Neural cell (in vitro differentiated cells): ENCODE data around the gene ZNF638. TPM values are rescaled to one million over a fixed set of nuclear protein-coding genes. Genes with fewer than 3 reads are reported as not detected.

Source experiments
- H2AFZ ChIP-seq: fragments of 200-600, 300-800 bp; sonication (generic), shearing (Covaris generic); 2 replicates; pipeline ENCODE4 v1.6.0; 2014; ENCODE audit warnings: low read depth, mild to moderate bottlenecking, antibody characterized with exemption, low read length, moderate library complexity
- H3F3A ChIP-seq: fragments of 200-600 bp; shearing (Covaris generic); 2 replicates; pipeline ENCODE4 v1.6.1; 2016; ENCODE audit warnings: mild to moderate bottlenecking, moderate library complexity, mixed read lengths, antibody characterized with exemption, low read length; ENCODE audit not compliant: insufficient read depth, poor library complexity, severe bottlenecking
- H3K27ac ChIP-seq: fragments of 200-600, 300-800 bp; sonication (generic), shearing (Covaris generic); 2 replicates; pipeline ENCODE4 v1.5.1; 2014; ENCODE audit warnings: mild to moderate bottlenecking, low read length, moderate library complexity
- H3K27me3 ChIP-seq: fragments of 300-800, 200-600 bp; sonication (generic), shearing (Covaris generic); 2 replicates; pipeline ENCODE4 v1.6.0; 2014; ENCODE audit warnings: mild to moderate bottlenecking, low read depth, low read length, moderate library complexity; ENCODE audit not compliant: insufficient read depth
- H3K36me3 ChIP-seq: fragments of 300-800, 200-600 bp; sonication (generic), shearing (Covaris generic); 2 replicates; pipeline ENCODE4 v1.5.1; 2014; ENCODE audit warnings: mild to moderate bottlenecking, antibody characterized with exemption, low read length, moderate library complexity; ENCODE audit not compliant: insufficient read depth
- H3K4me2 ChIP-seq: fragments of 300-800, 200-600 bp; sonication (generic), shearing (Covaris generic); 2 replicates; pipeline ENCODE4 v1.6.0; 2014; ENCODE audit warnings: mild to moderate bottlenecking, low read length
- H3K4me3 ChIP-seq: fragments of 300-800, 200-600 bp; sonication (generic), shearing (Covaris generic); 2 replicates; pipeline ENCODE4 v1.5.1; 2014; ENCODE audit warnings: mild to moderate bottlenecking, low read length, moderate library complexity
- H3K79me2 ChIP-seq: fragments of 200-600 bp; shearing (Covaris generic); replicated peaks from 2 replicates; pipeline ENCODE4 v1.6.0; 2014; ENCODE audit warnings: mild to moderate bottlenecking, low read length, moderate library complexity; ENCODE audit not compliant: insufficient read depth
- H3K9ac ChIP-seq: fragments of 300-800, 200-600 bp; sonication (generic), shearing (Covaris generic); 2 replicates; pipeline ENCODE4 v1.6.1; 2016; ENCODE audit warnings: mild to moderate bottlenecking, low read length, mixed read lengths
- H3K9me2 ChIP-seq: fragments of 200-600 bp; shearing (Covaris generic); 2 replicates; pipeline ENCODE4 v1.6.1; 2016; ENCODE audit warnings: mild to moderate bottlenecking, low read length, mixed read lengths; ENCODE audit not compliant: insufficient read depth
- H3K9me3 ChIP-seq: fragments of 200-600, 300-800 bp; sonication (generic), shearing (Covaris generic); 2 replicates; pipeline ENCODE4 v1.6.1; 2016; ENCODE audit warnings: mild to moderate bottlenecking, mixed run types, low read length, moderate library complexity, mixed read lengths
- H4K20me1 ChIP-seq: fragments of 200-600 bp; shearing (Covaris generic); 2 replicates; pipeline ENCODE4 v1.6.1; 2016; ENCODE audit warnings: mild to moderate bottlenecking, mixed run types; ENCODE audit not compliant: insufficient read depth
- CTCF ChIP-seq: fragments of 450-650 bp; IDR thresholded peaks from 2 replicates; pipeline ENCODE4 v1.5.1; 2014; ENCODE audit warnings: antibody characterized with exemption, mild to moderate bottlenecking, moderate library complexity; ENCODE audit not compliant: poor library complexity, severe bottlenecking
- EP300 ChIP-seq: fragments of 450-650 bp; conservative IDR thresholded peaks from 2 replicates; pipeline ENCODE4 v1.6.1; 2014; ENCODE audit warnings: antibody characterized with exemption, mild to moderate bottlenecking, moderate library complexity; ENCODE audit not compliant: poor library complexity, severe bottlenecking
- EZH2 ChIP-seq: fragments of 200-600, 300-800 bp; shearing (Covaris generic), sonication (generic); IDR thresholded peaks from 2 replicates; pipeline ENCODE4 v1.6.1; 2014; ENCODE audit warnings: antibody characterized with exemption, low read length, borderline replicate concordance, mild to moderate bottlenecking; ENCODE audit not compliant: insufficient read depth, poor library complexity, severe bottlenecking
- MXI1 ChIP-seq: fragments of 450-650 bp; conservative IDR thresholded peaks from 2 replicates; pipeline ENCODE4 v1.6.1; 2014; ENCODE audit warnings: antibody characterized with exemption, mild to moderate bottlenecking; ENCODE audit not compliant: poor library complexity, severe bottlenecking
- POLR2AphosphoS5 ChIP-seq: IDR thresholded peaks from 2 replicates; pipeline ENCODE4 v1.6.1; 2012
- RAD21 ChIP-seq: fragments of 450-650 bp; conservative IDR thresholded peaks from 2 replicates; pipeline ENCODE4 v1.6.1; 2014; ENCODE audit warnings: antibody characterized with exemption, mild to moderate bottlenecking, moderate library complexity
- REST ChIP-seq: IDR thresholded peaks from 2 replicates; pipeline ENCODE4 v1.6.1; 2012; ENCODE audit warnings: borderline replicate concordance
- SMC3 ChIP-seq: fragments of 450-650 bp; conservative IDR thresholded peaks from 2 replicates; pipeline ENCODE4 v1.6.1; 2014; ENCODE audit warnings: antibody characterized with exemption, mild to moderate bottlenecking, moderate library complexity; ENCODE audit not compliant: poor library complexity
- TAF1 ChIP-seq: IDR thresholded peaks from 2 replicates; pipeline ENCODE4 v1.6.1; 2012; ENCODE audit warnings: low read depth
- polyA plus RNA-seq: library from polyadenylated mRNA; depleted of rRNA; stranded (reverse); fragments of >200 nt; gene quantifications from 2 replicates; pipeline ENCODE4 v1.2.3, GENCODE V29; 2014

Gene ZNF638
- polyA plus RNA-seq, 1 donor from 2014 or later = 308 TPM

GRCh38 chr2:71459084-71459431, 127.5 kb downstream of the ZNF638 start:
- Histone ChIP-seq H3K36me3 (no peaks in the 10 kb centered on the region), H3K4me2 (no peak overlapping the region), H3K27me3 (peaks cover 23% of the 10 kb centered on the region), H3K9me2 (no peaks in the 10 kb centered on the region), H3K4me3 (no peak overlapping the region), H3K9me3 (no peaks in the 10 kb centered on the region), H2AFZ (no peak overlapping the region), H3K79me2 (no peaks in the 10 kb centered on the region), H4K20me1 (no peaks in the 10 kb centered on the region), H3F3A (no peaks in the 10 kb centered on the region), H3K9ac (no peak overlapping the region), H3K27ac (no peak overlapping the region)
- TF ChIP-seq RAD21 = no peak
- no peak for TF ChIP-seq TAF1
- no peak for TF ChIP-seq REST
- TF ChIP-seq MXI1 = no peak
- no peak for TF ChIP-seq EP300
- TF ChIP-seq CTCF = no peak
- no peak for TF ChIP-seq SMC3
- no peak for TF ChIP-seq POLR2AphosphoS5
- TF ChIP-seq EZH2 = no peak

- Histone ChIP-seq H2AFZ (no peak overlapping the region), H3K27ac (no peak overlapping the region), H3K9me3 (no peaks in the 10 kb centered on the region), H3K9me2 (no peaks in the 10 kb centered on the region), H4K20me1 (no peaks in the 10 kb centered on the region), H3K4me3 (no peak overlapping the region), H3K79me2 (no peaks in the 10 kb centered on the region), H3F3A (no peaks in the 10 kb centered on the region), H3K4me2 (no peak overlapping the region), H3K9ac (no peak overlapping the region), H3K27me3 (peaks cover 23% of the 10 kb centered on the region), H3K36me3 (no peaks in the 10 kb centered on the region)
- TF ChIP-seq REST = no peak
- TF ChIP-seq CTCF = no peak
- no peak for TF ChIP-seq EZH2
- no peak for TF ChIP-seq MXI1
- no peak for TF ChIP-seq SMC3
- no peak for TF ChIP-seq RAD21
- TF ChIP-seq EP300 = no peak
- no peak for TF ChIP-seq TAF1
- TF ChIP-seq POLR2AphosphoS5 = no peak
Measured at GRCh38 chr2:71460056-71460455, 128.5 kb downstream of the ZNF638 start.
